HG02588 (cell line): ENCODE measurements around the gene NUAK1.

Experiments used
- ATAC-seq: cut with Tn5 transposase; IDR thresholded peaks from one replicate; pipeline ENCODE4 v1.9.1; 2021; ENCODE audit warnings: mild to moderate bottlenecking, moderate library complexity; ENCODE audit not compliant: unreplicated experiment

Gene NUAK1

GRCh38 chr12:106013941-106014340, 124.8 kb downstream of the NUAK1 start:
- ATAC-seq: no peak
